Heart right ventricle (tissue), 16 donors: ENCODE results near the gene NRXN3. TPM values are rescaled to one million over a fixed set of nuclear protein-coding genes. Genes with fewer than 3 reads are reported as not detected.

Experiments
- ATAC-seq, 8 donors: fragments of 200-7000 bp; cut with Tn5 transposase; one replicate each; pipeline ENCODE4 v1.9.1; 2020; ENCODE audit warnings: mild to moderate bottlenecking in 8 of 8, moderate library complexity in 8 of 8, moderate number of reproducible peaks in 1 of 8
- DNase-seq, 2 donors: peaks; one replicate each; pipeline ENCODE4 v3.0.0-alpha.2; 2020
- H3K27ac ChIP-seq, 10 donors: fragments of 200-600 bp; sonication (generic) in 2 of 10; one replicate each; pipeline versions ENCODE4 v1.5.0 to v1.8.0; 2020 to 2022; ENCODE audit warnings: mild to moderate bottlenecking in 3 of 10
- H3K27me3 ChIP-seq, 7 donors: fragments of 200-600 bp; one replicate each; pipeline ENCODE4 v1.8.0; 2021 to 2022; ENCODE audit warnings: mild to moderate bottlenecking in 2 of 7
- H3K36me3 ChIP-seq, 9 donors: fragments of 200-600 bp; sonication (generic) in 1 of 9; one replicate each; pipeline versions ENCODE4 v1.5.0 to v1.8.0; 2020 to 2022; ENCODE audit warnings: mild to moderate bottlenecking in 2 of 9
- H3K4me1 ChIP-seq, 9 donors: fragments of 200-600 bp; sonication (generic) in 1 of 9; one replicate each; pipeline versions ENCODE4 v1.5.0 to v1.8.0; 2020 to 2022; ENCODE audit warnings: mild to moderate bottlenecking in 4 of 9
- H3K4me3 ChIP-seq, 10 donors: fragments of 200-600 bp; sonication (generic) in 2 of 10; one replicate each; pipeline versions ENCODE4 v1.5.0 to v1.8.0; 2020 to 2022; ENCODE audit warnings: mild to moderate bottlenecking in 7 of 10, moderate library complexity in 2 of 10
- H3K9me3 ChIP-seq, 11 donors: fragments of 200-600 bp in 10 of 11; sonication (generic) in 2 of 11; one replicate each; pipeline versions ENCODE4 v1.5.0 to v1.8.0; 2013 to 2022; ENCODE audit warnings: mild to moderate bottlenecking in 2 of 11, control low read depth in 1 of 11, moderate library complexity in 1 of 11
- CTCF ChIP-seq, 9 donors: fragments of 200-600 bp; sonication (generic) in 2 of 9; IDR thresholded peaks; one replicate each; pipeline versions ENCODE4 v1.5.0 to v1.8.0; 2021 to 2022; ENCODE audit warnings: antibody characterized with exemption in 9 of 9, mild to moderate bottlenecking in 5 of 9, moderate library complexity in 1 of 9
- WGBS, 2 donors: extraction: QIAGEN DNeasy Blood & Tissue Kit; methylation state at CpG; one replicate each; pipeline ENCODE4 v1.1.7; 2013; ENCODE audit warnings: inconsistent platforms in 1 of 2; 5-methylcytosine and 5-hydroxymethylcytosine counted together
- intact Hi-C, 10 donors: fragments of 100-400 bp; cut with DNase I; formaldehyde crosslinking; loops; one replicate each; pipeline versions ENCODE4 v1.11.1 to v1.14.2; 2022
- polyA plus RNA-seq, 2 donors: library from polyadenylated mRNA; stranded (reverse); fragments of 200-250 nt; gene quantifications; one replicate each; pipeline ENCODE4 v1.2.3, GENCODE V29; 2013
- total RNA-seq, 10 donors: library from RNA; stranded (reverse); fragmentation: NEBNext Ultra II Directional in 3 of 10; extraction: Animal tissue kit (Norgen Biotek cat#: 25700) in 3 of 10; gene quantifications; one replicate each; pipeline versions ENCODE4 v1.2.1 to v1.2.4, GENCODE V29; 2021 to 2023
- donor health status: Arrhythmogenic right ventricular cardiomyopathy.
- donor health status: ischemic (EF 13 %, LVEDD 7.1; RV severe dilation, severe dysfunction).
- donor health status: healthy with polysubstance abuse.
- donor health status: DM: no; HTN: yes; CAD: no.
- donor health status: DM: no; HTN: no; CAD: no.
- donor health status: ischemic (EF 25% LVEDD 6.9; RV normal size, moderate dysfunction).
- donor health status: ischemic (EF 25% LVEDD 5.7; RV mildly dilated, moderate dysfunction).
- donor health status: healthy.
- donor health status: DM: yes; HTN: yes; CAD: no.
- donor health status: Ischemic cardiomyopathy.
- donor health status: ischemic (EF 35%, LVEDD 5.7; RV mildly dilated, moderate dysfunction).
- donor health status: nonischemic (EF 11% LVEDD 7.7; RV severe dilation, severe dysfunction).
- donor health status: DM: yes; HTN: yes; CAD: no.
- donor health status: PGD.
- donor health status: ischemic (EF 29% LVEDD 5.4; RV normal size, mild dysfunction).
- donor health status: nonischemic (EF 23%, LVEDD 6.1; RV moderate dilation, normal function).

The NRXN3 gene
- total and polyA plus RNA-seq, 12 donors, result 0.23 to 1.8 (median 0.87) TPM

GRCh38 chr14:78704965-78705364 is 534.8 kb downstream of the NRXN3 start:
- no peak overlapping the region for H3K27ac ChIP-seq
- intact Hi-C loops, result no loop called here
- no peaks in the 10 kb centered on the region for H3K9me3 ChIP-seq
- no peak overlapping the region for H3K4me3 ChIP-seq
- peaks cover 0 to 6% (median 0%) of the 10 kb centered on the region in 7 donors for H3K27me3 ChIP-seq
- no peaks in the 10 kb centered on the region for H3K36me3 ChIP-seq
- ATAC-seq (no peak), DNase-seq (no peak)
- H3K4me1 ChIP-seq, result no peaks in the 10 kb centered on the region
- no peak for TF ChIP-seq CTCF (IDR thresholded peaks at IDR 0.05)
- WGBS, 2 donors, result 46 to 47% methylated on average over 4 of the region's 4 CpGs

GRCh38 chr14:78705989-78706388 is 535.8 kb downstream of the NRXN3 start:
- Histone ChIP-seq H3K4me3 (no peak overlapping the region), H3K27me3 (peaks cover 0 to 6% (median 0%) of the 10 kb centered on the region in 7 donors), H3K36me3 (no peaks in the 10 kb centered on the region), H3K4me1 (no peaks in the 10 kb centered on the region), H3K9me3 (no peaks in the 10 kb centered on the region), H3K27ac (no peak overlapping the region)
- no peak for DNase-seq
- TF ChIP-seq CTCF (IDR thresholded peaks at IDR 0.05), result no peak
- no peak for ATAC-seq
- intact Hi-C loops, result no loop called here

- intact Hi-C loops, result no loop called here
- Histone ChIP-seq H3K27me3 (peaks cover 0 to 2% (median 0%) of the 10 kb centered on the region in 7 donors), H3K4me3 (no peak overlapping the region), H3K36me3 (no peaks in the 10 kb centered on the region), H3K9me3 (no peaks in the 10 kb centered on the region), H3K27ac (no peak overlapping the region), H3K4me1 (no peaks in the 10 kb centered on the region)
- WGBS, 2 donors, result 66 to 73% methylated on average over 5 of the region's 5 CpGs
- ATAC-seq (no peak), DNase-seq (no peak)
- TF ChIP-seq CTCF (IDR thresholded peaks at IDR 0.05), result no peak
Measured at GRCh38 chr14:78709795-78710557, 539.8 kb downstream of the NRXN3 start.

- H3K27me3 ChIP-seq, result no peaks in the 10 kb centered on the region
- H3K4me3 ChIP-seq, result no peak overlapping the region
- no peak overlapping the region for H3K27ac ChIP-seq
- H3K36me3 ChIP-seq, result no peaks in the 10 kb centered on the region
- no peak for ATAC-seq
- H3K9me3 ChIP-seq, result no peaks in the 10 kb centered on the region
- intact Hi-C loops, result no loop called here
- TF ChIP-seq CTCF (IDR thresholded peaks at IDR 0.05), result no peak
- H3K4me1 ChIP-seq, result no peaks in the 10 kb centered on the region
- WGBS, 2 donors, result 72 to 76% methylated on average over 4 of the region's 4 CpGs
- no peak for DNase-seq
Measured at GRCh38 chr14:78710963-78711362, 540.8 kb downstream of the NRXN3 start.
